Liver (tissue), 9 donors: ENCODE measurements around the gene RCSD1. TPM values are rescaled to one million over a fixed set of nuclear protein-coding genes. Genes with fewer than 3 reads are reported as not detected.

Source experiments
- DNase-seq: peaks from one replicate; pipeline ENCODE4 v3.0.0-alpha.2; 2017; ENCODE audit warnings: low spot score
- H3K27ac ChIP-seq, 2 donors: one replicate each; pipeline ENCODE4 v1.7.0; 2013; ENCODE audit warnings: inconsistent platforms in 2 of 2, low read length in 2 of 2, control low read depth in 1 of 2, low read depth in 1 of 2, mild to moderate bottlenecking in 1 of 2
- H3K27me3 ChIP-seq, 4 donors: one replicate each; pipeline versions ENCODE4 v1.6.1 to v1.7.0; 2013; ENCODE audit warnings: low read length in 3 of 4, inconsistent platforms in 1 of 4, mild to moderate bottlenecking in 1 of 4, moderate library complexity in 1 of 4; ENCODE audit not compliant: control insufficient read depth in 4 of 4, insufficient read depth in 4 of 4
- H3K36me3 ChIP-seq, 4 donors: one replicate each; pipeline versions ENCODE4 v1.6.1 to v1.7.0; 2013; ENCODE audit warnings: low read length in 3 of 4, mild to moderate bottlenecking in 3 of 4, low read depth in 1 of 4, moderate library complexity in 1 of 4; ENCODE audit not compliant: control insufficient read depth in 4 of 4, insufficient read depth in 3 of 4
- H3K4me1 ChIP-seq, 4 donors: one replicate each; pipeline versions ENCODE4 v1.6.1 to v1.7.0; 2013; ENCODE audit warnings: low read length in 3 of 4, mild to moderate bottlenecking in 3 of 4, moderate library complexity in 1 of 4; ENCODE audit not compliant: control insufficient read depth in 4 of 4, insufficient read depth in 4 of 4
- H3K4me3 ChIP-seq, 3 donors: one replicate each; pipeline versions ENCODE4 v1.6.1 to v1.7.0; 2013; ENCODE audit warnings: low read length in 3 of 3, control low read depth in 1 of 3, low read depth in 1 of 3, mild to moderate bottlenecking in 1 of 3
- H3K9ac ChIP-seq, 2 donors: one replicate each; pipeline ENCODE4 v1.7.0; 2013; ENCODE audit warnings: low read length in 2 of 2, mild to moderate bottlenecking in 2 of 2, moderate library complexity in 2 of 2, control low read depth in 1 of 2, low read depth in 1 of 2
- H3K9me3 ChIP-seq, 4 donors: one replicate each; pipeline versions ENCODE4 v1.6.1 to v1.7.0; 2013; ENCODE audit warnings: low read length in 3 of 4; ENCODE audit not compliant: control insufficient read depth in 4 of 4
- CTCF ChIP-seq: fragments of 150-350 bp; IDR thresholded peaks from 2 replicates; pipeline ENCODE4 v1.5.1; 2017; ENCODE audit warnings: improper control_type of control experiment, low read depth, low read length; ENCODE audit not compliant: missing input control
- EGR1 ChIP-seq, 2 donors: IDR thresholded peaks; 2 replicates each; pipeline ENCODE4 v1.6.1; 2016 to 2018; ENCODE audit warnings: antibody characterized with exemption in 2 of 2, low read depth in 2 of 2
- FOXA1 ChIP-seq: IDR thresholded peaks from 2 replicates; pipeline ENCODE4 v1.6.1; 2016; ENCODE audit warnings: antibody characterized with exemption
- FOXA2 ChIP-seq: IDR thresholded peaks from 2 replicates; pipeline ENCODE4 v1.6.1; 2016; ENCODE audit warnings: antibody characterized with exemption
- GABPA ChIP-seq, 2 donors: IDR thresholded peaks in 1 of 2; conservative IDR thresholded peaks in 1 of 2; 2 replicates each; pipeline ENCODE4 v1.6.1; 2016; ENCODE audit warnings: antibody characterized with exemption in 2 of 2, mild to moderate bottlenecking in 1 of 2, moderate library complexity in 1 of 2
- HNF4A ChIP-seq, 2 donors: conservative IDR thresholded peaks; 2 replicates each; pipeline ENCODE4 v1.6.1; 2016; ENCODE audit warnings: antibody characterized with exemption in 2 of 2, mild to moderate bottlenecking in 2 of 2
- HNF4G ChIP-seq: IDR thresholded peaks from 2 replicates; pipeline ENCODE4 v1.6.1; 2016; ENCODE audit warnings: antibody characterized with exemption
- JUND ChIP-seq, 2 donors: IDR thresholded peaks; 2 replicates each; pipeline ENCODE4 v1.6.1; 2016; ENCODE audit warnings: antibody characterized with exemption in 2 of 2
- NR2F2 ChIP-seq: IDR thresholded peaks from 2 replicates; pipeline ENCODE4 v1.6.1; 2016; ENCODE audit warnings: antibody characterized with exemption
- RAD21 ChIP-seq, 2 donors: IDR thresholded peaks; 2 replicates each; pipeline ENCODE4 v1.6.1; 2016; ENCODE audit warnings: antibody characterized with exemption in 2 of 2, mild to moderate bottlenecking in 2 of 2
- RXRA ChIP-seq, 2 donors: IDR thresholded peaks; 2 replicates each; pipeline ENCODE4 v1.6.1; 2017 to 2018; ENCODE audit warnings: antibody characterized with exemption in 2 of 2, mild to moderate bottlenecking in 1 of 2
- SP1 ChIP-seq: IDR thresholded peaks from 2 replicates; pipeline ENCODE4 v1.6.1; 2018; ENCODE audit warnings: antibody characterized with exemption, mild to moderate bottlenecking
- TAF1 ChIP-seq: conservative IDR thresholded peaks from 2 replicates; pipeline ENCODE4 v1.6.1; 2016; ENCODE audit warnings: antibody characterized with exemption, mild to moderate bottlenecking
- YY1 ChIP-seq: IDR thresholded peaks from 2 replicates; pipeline ENCODE4 v1.6.1; 2016; ENCODE audit warnings: antibody characterized with exemption, mild to moderate bottlenecking
- ZBTB33 ChIP-seq: IDR thresholded peaks from 2 replicates; pipeline ENCODE4 v1.6.1; 2016; ENCODE audit warnings: antibody characterized with exemption
- WGBS: extraction: QIAGEN DNeasy Blood & Tissue Kit; methylation state at CpG from one replicate; pipeline ENCODE4 v1.1.7; 2013; 5-methylcytosine and 5-hydroxymethylcytosine counted together
- polyA plus RNA-seq, 2 donors: library from polyadenylated mRNA; stranded (reverse) in 1 of 2; unstranded in 1 of 2; fragments of 200-250 nt in 1 of 2; fragments of >200 nt in 1 of 2; fragmentation: Nextera tagmentation in 1 of 2; extraction: Ambion mirVana in 1 of 2; gene quantifications; one replicate each; pipeline versions ENCODE4 v1.2.1 to v1.2.3, GENCODE V29; 2013 to 2015
- total RNA-seq, 2 donors: library from RNA; depleted of rRNA; stranded (reverse); fragments of >200 nt; gene quantifications; one replicate each; pipeline ENCODE4 v1.2.3, GENCODE V29; 2014
- TF ChIP-seq, protein P1 (sequence below): IDR thresholded peaks from 2 replicates; pipeline ENCODE4 v1.6.1; 2016; ENCODE audit warnings: antibody characterized with exemption
- TF ChIP-seq, protein P2 (sequence below): IDR thresholded peaks from 2 replicates; pipeline ENCODE4 v1.6.1; 2016; ENCODE audit warnings: antibody characterized with exemption
- TF ChIP-seq, protein P3 (sequence below): IDR thresholded peaks from 2 replicates; pipeline ENCODE4 v1.6.1; 2016; ENCODE audit warnings: antibody characterized with exemption, mild to moderate bottlenecking
- donor health status: healthy.
- donor health status: healthy.
- donor health status: healthy.
- donor health status: healthy.
- donor health status: healthy.

RCSD1 gene
- total and polyA plus RNA-seq, 4 donors: 3.1 to 15.0 (median 6.0) TPM

- TF ChIP-seq RAD21 (IDR thresholded peaks at IDR 0.05): no peak
- TF ChIP-seq HNF4G: no peak
- TF ChIP-seq TAF1: no peak
- no peak for TF ChIP-seq FOXA2
- no peak for TF ChIP-seq SP1
- TF ChIP-seq, protein P1, sequence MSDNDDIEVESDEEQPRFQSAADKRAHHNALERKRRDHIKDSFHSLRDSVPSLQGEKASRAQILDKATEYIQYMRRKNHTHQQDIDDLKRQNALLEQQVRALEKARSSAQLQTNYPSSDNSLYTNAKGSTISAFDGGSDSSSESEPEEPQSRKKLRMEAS: no peak
- DNase-seq: no peak
- H3K27me3 ChIP-seq: no peaks in the 10 kb centered on the region
- no peaks in the 10 kb centered on the region for H3K36me3 ChIP-seq
- H3K27ac ChIP-seq: no peak overlapping the region
- H3K4me3 ChIP-seq: no peak overlapping the region
- H3K9me3 ChIP-seq: no peaks in the 10 kb centered on the region
- H3K9ac ChIP-seq: no peak overlapping the region
- WGBS: 90% methylated on average over 4 of the region's 4 CpGs
- H3K4me1 ChIP-seq: peaks cover 0 to 2% (median 0%) of the 10 kb centered on the region in 4 donors
Measured at GRCh38 chr1:167666416-167666815, 36.4 kb downstream of the RCSD1 start.

GRCh38 chr1:167667536-167667935, 37.5 kb downstream of the RCSD1 start:
- no peak for TF ChIP-seq HNF4G
- TF ChIP-seq, protein P1: no peak
- no peak for TF ChIP-seq FOXA2

GRCh38 chr1:167668108-167668507, 38.1 kb downstream of the RCSD1 start:
- Histone ChIP-seq H3K4me1 (no peaks in the 10 kb centered on the region), H3K27me3 (no peaks in the 10 kb centered on the region), H3K27ac (no peak overlapping the region), H3K36me3 (no peaks in the 10 kb centered on the region), H3K4me3 (no peak overlapping the region), H3K9ac (no peak overlapping the region), H3K9me3 (no peaks in the 10 kb centered on the region)
- no peak for TF ChIP-seq NR2F2
- TF ChIP-seq FOXA2: no peak
- no peak for TF ChIP-seq GABPA (IDR thresholded peaks at IDR 0.05 in 1 of 2, conservative IDR thresholded peaks at IDR 0.05 in 1 of 2)
- no peak for TF ChIP-seq JUND (IDR thresholded peaks at IDR 0.05)
- TF ChIP-seq, protein P1: no peak
- TF ChIP-seq SP1: no peak
- TF ChIP-seq RAD21 (IDR thresholded peaks at IDR 0.05): no peak
- TF ChIP-seq RXRA (IDR thresholded peaks at IDR 0.05): no peak
- TF ChIP-seq, protein P2, sequence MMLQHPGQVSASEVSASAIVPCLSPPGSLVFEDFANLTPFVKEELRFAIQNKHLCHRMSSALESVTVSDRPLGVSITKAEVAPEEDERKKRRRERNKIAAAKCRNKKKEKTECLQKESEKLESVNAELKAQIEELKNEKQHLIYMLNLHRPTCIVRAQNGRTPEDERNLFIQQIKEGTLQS: no peak
- TF ChIP-seq EGR1 (IDR thresholded peaks at IDR 0.05; ENCODE audit: low read depth in 2 of 2): no peak
- no peak for TF ChIP-seq TAF1
- TF ChIP-seq, protein P3, sequence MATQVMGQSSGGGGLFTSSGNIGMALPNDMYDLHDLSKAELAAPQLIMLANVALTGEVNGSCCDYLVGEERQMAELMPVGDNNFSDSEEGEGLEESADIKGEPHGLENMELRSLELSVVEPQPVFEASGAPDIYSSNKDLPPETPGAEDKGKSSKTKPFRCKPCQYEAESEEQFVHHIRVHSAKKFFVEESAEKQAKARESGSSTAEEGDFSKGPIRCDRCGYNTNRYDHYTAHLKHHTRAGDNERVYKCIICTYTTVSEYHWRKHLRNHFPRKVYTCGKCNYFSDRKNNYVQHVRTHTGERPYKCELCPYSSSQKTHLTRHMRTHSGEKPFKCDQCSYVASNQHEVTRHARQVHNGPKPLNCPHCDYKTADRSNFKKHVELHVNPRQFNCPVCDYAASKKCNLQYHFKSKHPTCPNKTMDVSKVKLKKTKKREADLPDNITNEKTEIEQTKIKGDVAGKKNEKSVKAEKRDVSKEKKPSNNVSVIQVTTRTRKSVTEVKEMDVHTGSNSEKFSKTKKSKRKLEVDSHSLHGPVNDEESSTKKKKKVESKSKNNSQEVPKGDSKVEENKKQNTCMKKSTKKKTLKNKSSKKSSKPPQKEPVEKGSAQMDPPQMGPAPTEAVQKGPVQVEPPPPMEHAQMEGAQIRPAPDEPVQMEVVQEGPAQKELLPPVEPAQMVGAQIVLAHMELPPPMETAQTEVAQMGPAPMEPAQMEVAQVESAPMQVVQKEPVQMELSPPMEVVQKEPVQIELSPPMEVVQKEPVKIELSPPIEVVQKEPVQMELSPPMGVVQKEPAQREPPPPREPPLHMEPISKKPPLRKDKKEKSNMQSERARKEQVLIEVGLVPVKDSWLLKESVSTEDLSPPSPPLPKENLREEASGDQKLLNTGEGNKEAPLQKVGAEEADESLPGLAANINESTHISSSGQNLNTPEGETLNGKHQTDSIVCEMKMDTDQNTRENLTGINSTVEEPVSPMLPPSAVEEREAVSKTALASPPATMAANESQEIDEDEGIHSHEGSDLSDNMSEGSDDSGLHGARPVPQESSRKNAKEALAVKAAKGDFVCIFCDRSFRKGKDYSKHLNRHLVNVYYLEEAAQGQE: no peak
- TF ChIP-seq HNF4A (conservative IDR thresholded peaks at IDR 0.05): no peak
- TF ChIP-seq YY1: no peak
- no peak for TF ChIP-seq FOXA1
- no peak for TF ChIP-seq CTCF
- no peak for TF ChIP-seq ZBTB33
- TF ChIP-seq HNF4G: no peak
- DNase-seq: no peak
- 86% methylated on average over 6 of the region's 6 CpGs for WGBS

More at GRCh38 chr1:167667536-167667935, 37.5 kb downstream of the RCSD1 start:
- DNase-seq: no peak
- no peaks in the 10 kb centered on the region for H3K27me3 ChIP-seq
- H3K4me1 ChIP-seq: no peaks in the 10 kb centered on the region
- WGBS: 94% methylated on average over 2 of the region's 2 CpGs
- no peaks in the 10 kb centered on the region for H3K36me3 ChIP-seq
- no peak overlapping the region for H3K4me3 ChIP-seq
- no peak overlapping the region for H3K27ac ChIP-seq
- no peak overlapping the region for H3K9ac ChIP-seq
- H3K9me3 ChIP-seq: no peaks in the 10 kb centered on the region
